HEK293T (cell line): Measurements from ENCODE around the gene CDH4.

Source experiments
- BHLHE40 ChIP-seq: fragments of 450-650 bp; IDR thresholded peaks from 2 replicates; pipeline ENCODE4 v1.6.1; 2016; ENCODE audit warnings: mild to moderate bottlenecking, moderate library complexity, borderline replicate concordance
- CTBP1 ChIP-seq: fragments of 450-650 bp; IDR thresholded peaks from 2 replicates; pipeline ENCODE4 v1.6.1; 2016; ENCODE audit warnings: borderline replicate concordance
- ELF4 ChIP-seq: fragments of 450-650 bp; IDR thresholded peaks from 2 replicates; pipeline ENCODE4 v1.6.1; 2017; ENCODE audit warnings: antibody characterized with exemption
- FOXA1 ChIP-seq: fragments of 450-650 bp; IDR thresholded peaks from 2 replicates; pipeline ENCODE4 v1.6.1; 2016; ENCODE audit warnings: mild to moderate bottlenecking
- FOXK2 ChIP-seq: fragments of 450-650 bp; IDR thresholded peaks from 2 replicates; pipeline ENCODE4 v1.6.1; 2016; ENCODE audit warnings: mild to moderate bottlenecking
- FOXM1 ChIP-seq: fragments of 450-650 bp; IDR thresholded peaks from 2 replicates; pipeline ENCODE4 v1.6.1; 2017; ENCODE audit warnings: mild to moderate bottlenecking, borderline replicate concordance
- L3MBTL2 ChIP-seq: fragments of 450-650 bp; conservative IDR thresholded peaks from 2 replicates; pipeline ENCODE4 v1.6.1; 2016; ENCODE audit warnings: mild to moderate bottlenecking
- LEF1 ChIP-seq: fragments of 450-650 bp; IDR thresholded peaks from 2 replicates; pipeline ENCODE4 v1.6.1; 2017; ENCODE audit warnings: mild to moderate bottlenecking, borderline replicate concordance
- NFRKB ChIP-seq: fragments of 450-650 bp; IDR thresholded peaks from 2 replicates; pipeline ENCODE4 v1.6.1; 2016; ENCODE audit warnings: mild to moderate bottlenecking, moderate library complexity
- SP1 ChIP-seq: fragments of 450-650 bp; IDR thresholded peaks from 2 replicates; pipeline ENCODE4 v1.6.1; 2017
- SUZ12 ChIP-seq: fragments of 450-650 bp; IDR thresholded peaks from 2 replicates; pipeline ENCODE4 v1.6.1; 2016; ENCODE audit warnings: mild to moderate bottlenecking
- TARDBP ChIP-seq: fragments of 450-650 bp; IDR thresholded peaks from 2 replicates; pipeline ENCODE4 v1.6.1; 2016

GRCh38 chr20:61434341-61434781, 182.3 kb downstream of the CDH4 start:
- TF ChIP-seq SUZ12 = no peak
- no peak for TF ChIP-seq FOXA1
- TF ChIP-seq LEF1 = no peak
- no peak for TF ChIP-seq NFRKB
- no peak for TF ChIP-seq CTBP1
- TF ChIP-seq BHLHE40 = no peak
- TF ChIP-seq L3MBTL2 = no peak
- TF ChIP-seq SP1 = no peak
- no peak for TF ChIP-seq FOXK2
- no peak for TF ChIP-seq FOXM1
- TF ChIP-seq ELF4 = no peak
- no peak for TF ChIP-seq TARDBP
